Nephron progenitor cell (in vitro differentiated cells): ENCODE data around the gene SPATA16.

Experiments used
- DNase-seq: peaks from one replicate; pipeline ENCODE4 v3.0.0; 2021
- H3K27ac Mint-ChIP-seq: 2 replicates; pipeline ENCODE4 v1.8.0; 2021; ENCODE audit warnings: mild to moderate bottlenecking, moderate library complexity, mixed read lengths
- H3K27me3 Mint-ChIP-seq: 2 replicates; pipeline ENCODE4 v1.8.0; 2021; ENCODE audit warnings: mild to moderate bottlenecking, low read depth, mixed read lengths; ENCODE audit not compliant: poor library complexity
- H3K36me3 Mint-ChIP-seq: 2 replicates; pipeline ENCODE4 v1.8.0; 2021; ENCODE audit warnings: low read depth, mixed read lengths
- H3K4me1 Mint-ChIP-seq: 2 replicates; pipeline ENCODE4 v1.8.0; 2021; ENCODE audit warnings: mixed read lengths
- H3K4me3 Mint-ChIP-seq: 2 replicates; pipeline ENCODE4 v1.8.0; 2021; ENCODE audit warnings: mild to moderate bottlenecking, moderate library complexity, mixed read lengths
- H3K9me3 Mint-ChIP-seq: 2 replicates; pipeline ENCODE4 v1.8.0; 2021; ENCODE audit warnings: mild to moderate bottlenecking, moderate library complexity, mixed read lengths
- CTCF ChIP-seq: fragments of 200-600 bp; sonication (generic); IDR thresholded peaks from 2 replicates; pipeline ENCODE4 v1.5.0; 2021; ENCODE audit warnings: antibody characterized with exemption

SPATA16 gene

DNA sequence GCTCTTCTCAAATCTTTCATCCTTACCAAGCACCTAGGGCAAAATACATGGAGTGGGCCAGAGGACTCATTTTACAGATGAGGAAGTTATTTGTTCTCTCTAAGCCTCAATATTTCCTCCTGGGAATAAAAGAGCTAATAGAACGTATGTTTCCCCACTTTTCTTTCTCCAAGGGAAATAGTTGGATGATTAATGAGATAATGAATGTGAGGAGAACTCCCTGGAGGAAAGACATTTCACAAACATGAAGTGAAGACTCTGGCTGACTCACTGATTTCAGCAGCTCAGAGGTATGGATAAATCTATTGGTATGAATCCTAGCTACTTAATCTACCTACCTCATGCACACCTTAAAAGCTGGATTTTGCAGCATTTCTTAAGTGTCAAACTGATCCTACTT, 292.1 kb downstream of the SPATA16 start:
- no peaks in the 10 kb centered on the region for H3K27me3 Mint-ChIP-seq
- no peak overlapping the region for H3K4me3 Mint-ChIP-seq
- no peak overlapping the region for H3K27ac Mint-ChIP-seq
- peaks cover 18% of the 10 kb centered on the region for H3K4me1 Mint-ChIP-seq
- H3K9me3 Mint-ChIP-seq, result no peaks in the 10 kb centered on the region
- no peak for DNase-seq
- H3K36me3 Mint-ChIP-seq, result no peaks in the 10 kb centered on the region
- no peak for TF ChIP-seq CTCF

DNA sequence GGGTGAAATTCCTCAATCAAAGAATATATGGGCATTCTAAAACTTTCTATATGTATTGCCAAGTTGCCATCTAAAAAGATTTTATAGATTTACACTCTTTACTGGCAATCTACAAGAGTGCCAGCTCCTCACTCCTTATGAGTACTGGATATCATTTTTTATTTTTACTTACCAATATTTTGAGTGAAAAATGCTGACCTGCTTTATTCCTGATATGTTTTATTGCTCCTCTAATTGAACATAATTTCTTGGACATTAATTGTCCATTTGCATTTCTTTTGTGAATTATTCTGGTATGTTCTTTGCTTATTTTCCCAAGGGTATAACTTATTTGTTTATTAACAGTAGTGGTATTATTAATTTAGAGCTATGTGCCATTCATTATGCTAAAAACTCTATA, 293.7 kb downstream of the SPATA16 start:
- peaks cover 18% of the 10 kb centered on the region for H3K4me1 Mint-ChIP-seq
- no peak overlapping the region for H3K4me3 Mint-ChIP-seq
- H3K27ac Mint-ChIP-seq, result no peak overlapping the region
- no peaks in the 10 kb centered on the region for H3K27me3 Mint-ChIP-seq
- H3K9me3 Mint-ChIP-seq, result peaks cover 4% of the 10 kb centered on the region
- no peak for TF ChIP-seq CTCF
- H3K36me3 Mint-ChIP-seq, result no peaks in the 10 kb centered on the region
- no peak for DNase-seq

DNA sequence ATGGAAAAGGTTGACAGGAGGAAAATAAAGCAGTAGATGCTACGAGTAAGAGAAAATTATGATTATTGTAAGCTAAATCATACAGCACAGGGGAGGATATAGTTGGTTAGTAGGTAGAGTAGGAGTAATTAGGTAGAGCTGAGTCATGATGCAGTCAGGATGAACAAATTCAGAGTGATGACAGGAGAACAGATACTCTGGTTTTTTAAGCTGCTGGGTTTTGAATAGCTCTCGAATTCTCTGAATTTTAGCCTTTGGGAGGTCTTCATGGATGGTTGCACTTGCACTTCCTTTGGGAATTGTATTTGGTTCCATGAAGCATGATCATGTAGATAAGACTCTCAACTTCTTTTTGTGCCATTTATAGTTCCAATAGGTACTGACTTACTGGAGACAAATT, 294.3 kb downstream of the SPATA16 start:
- Mint-ChIP-seq H3K4me1 (peaks cover 18% of the 10 kb centered on the region), H3K9me3 (peaks cover 4% of the 10 kb centered on the region), H3K27me3 (no peaks in the 10 kb centered on the region), H3K27ac (no peak overlapping the region), H3K4me3 (no peak overlapping the region), H3K36me3 (no peaks in the 10 kb centered on the region)
- TF ChIP-seq CTCF, result no peak
- no peak for DNase-seq

DNA sequence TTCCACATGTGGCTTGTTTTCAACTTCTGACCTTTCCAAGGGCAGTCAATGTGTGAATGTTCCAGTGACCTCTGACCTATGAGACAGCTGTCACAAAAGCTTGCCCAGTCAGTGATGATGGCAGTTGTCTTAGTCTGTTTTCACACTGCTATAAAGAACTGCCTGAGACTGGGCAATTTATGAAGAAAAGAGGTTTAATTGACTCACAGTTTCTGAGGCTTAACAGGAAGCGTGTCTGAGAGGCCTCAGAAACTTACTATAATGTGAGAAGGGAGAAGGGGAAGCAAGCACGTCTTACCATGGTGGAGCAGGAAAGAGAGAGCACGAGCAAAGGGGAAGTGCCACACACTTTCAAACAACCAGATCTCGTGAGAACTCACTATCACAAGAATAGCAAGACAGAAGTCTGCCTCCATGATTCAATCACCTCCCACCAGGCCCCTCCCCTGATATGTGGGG, 294.9 kb downstream of the SPATA16 start:
- peaks cover 20% of the 10 kb centered on the region for H3K4me1 Mint-ChIP-seq
- H3K27me3 Mint-ChIP-seq, result no peaks in the 10 kb centered on the region
- peaks cover 4% of the 10 kb centered on the region for H3K9me3 Mint-ChIP-seq
- peak overlapping the region; percentile 87 for H3K27ac Mint-ChIP-seq
- TF ChIP-seq CTCF, result no peak
- no peak for DNase-seq
- no peaks in the 10 kb centered on the region for H3K36me3 Mint-ChIP-seq
- no peak overlapping the region for H3K4me3 Mint-ChIP-seq

DNA sequence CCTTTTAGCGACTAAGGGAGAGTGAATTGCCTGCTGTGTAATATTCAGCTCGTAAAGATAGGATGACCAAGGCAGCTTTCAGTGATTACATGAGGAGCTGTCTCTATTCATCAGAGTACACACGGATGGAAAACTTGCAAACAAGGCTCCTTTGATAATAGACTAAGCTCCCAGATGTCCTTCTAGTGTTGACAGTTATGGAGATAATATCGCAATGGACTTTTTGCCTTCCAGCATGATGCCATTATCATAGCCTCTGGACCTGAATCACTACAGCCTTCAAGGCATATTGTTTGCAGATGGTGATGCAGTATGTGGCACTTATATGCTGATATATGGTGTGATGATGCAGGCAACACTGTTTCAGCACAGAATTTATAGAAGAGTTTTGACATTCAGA, 296.6 kb downstream of the SPATA16 start:
- no peak for DNase-seq
- H3K27me3 Mint-ChIP-seq, result peaks cover 2% of the 10 kb centered on the region
- H3K9me3 Mint-ChIP-seq, result peaks cover 4% of the 10 kb centered on the region
- peaks cover 24% of the 10 kb centered on the region for H3K4me1 Mint-ChIP-seq
- no peaks in the 10 kb centered on the region for H3K36me3 Mint-ChIP-seq
- TF ChIP-seq CTCF, result no peak
- no peak overlapping the region for H3K27ac Mint-ChIP-seq
- H3K4me3 Mint-ChIP-seq, result no peak overlapping the region

DNA sequence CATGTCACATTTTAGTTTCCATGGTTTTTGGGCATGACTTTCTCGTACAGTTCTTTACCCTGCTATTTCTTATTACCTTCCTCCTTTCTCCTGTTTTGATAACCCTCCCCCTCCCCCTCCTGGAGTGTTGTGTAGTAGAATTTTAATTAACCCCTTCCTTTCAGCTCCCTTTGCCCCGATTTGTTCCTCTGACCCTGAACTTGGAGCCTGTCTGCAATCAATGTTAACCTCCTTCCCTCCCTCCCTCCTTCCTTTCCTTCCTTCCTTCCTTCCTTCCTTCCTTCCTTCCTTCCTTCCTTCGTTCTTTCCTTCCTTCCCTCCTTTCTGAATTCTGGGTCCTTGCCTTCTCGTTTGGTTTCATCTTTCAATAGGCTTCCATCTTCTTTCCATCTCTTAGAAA, 300.1 kb downstream of the SPATA16 start:
- peaks cover 4% of the 10 kb centered on the region for H3K9me3 Mint-ChIP-seq
- no peak overlapping the region for H3K4me3 Mint-ChIP-seq
- no peak overlapping the region for H3K27ac Mint-ChIP-seq
- peaks cover 8% of the 10 kb centered on the region for H3K4me1 Mint-ChIP-seq
- H3K27me3 Mint-ChIP-seq, result peaks cover 2% of the 10 kb centered on the region
- no peak for DNase-seq
- TF ChIP-seq CTCF, result no peak
- no peaks in the 10 kb centered on the region for H3K36me3 Mint-ChIP-seq
